NCI-H1092 treated with DMSO at 0.1 percent for 48 hours (cell line): Measurements from ENCODE around the gene RPRD2.
"Not testable (repeated sequence)": the region's sequence is repeated elsewhere in the genome, so short reads cannot be mapped to it uniquely, and the experiment has no call there.

Experiments
- DNase-seq: peaks from one replicate; lab custom pipeline; 2025; lab: John Stamatoyannopoulos, UW

The RPRD2 gene

DNA sequence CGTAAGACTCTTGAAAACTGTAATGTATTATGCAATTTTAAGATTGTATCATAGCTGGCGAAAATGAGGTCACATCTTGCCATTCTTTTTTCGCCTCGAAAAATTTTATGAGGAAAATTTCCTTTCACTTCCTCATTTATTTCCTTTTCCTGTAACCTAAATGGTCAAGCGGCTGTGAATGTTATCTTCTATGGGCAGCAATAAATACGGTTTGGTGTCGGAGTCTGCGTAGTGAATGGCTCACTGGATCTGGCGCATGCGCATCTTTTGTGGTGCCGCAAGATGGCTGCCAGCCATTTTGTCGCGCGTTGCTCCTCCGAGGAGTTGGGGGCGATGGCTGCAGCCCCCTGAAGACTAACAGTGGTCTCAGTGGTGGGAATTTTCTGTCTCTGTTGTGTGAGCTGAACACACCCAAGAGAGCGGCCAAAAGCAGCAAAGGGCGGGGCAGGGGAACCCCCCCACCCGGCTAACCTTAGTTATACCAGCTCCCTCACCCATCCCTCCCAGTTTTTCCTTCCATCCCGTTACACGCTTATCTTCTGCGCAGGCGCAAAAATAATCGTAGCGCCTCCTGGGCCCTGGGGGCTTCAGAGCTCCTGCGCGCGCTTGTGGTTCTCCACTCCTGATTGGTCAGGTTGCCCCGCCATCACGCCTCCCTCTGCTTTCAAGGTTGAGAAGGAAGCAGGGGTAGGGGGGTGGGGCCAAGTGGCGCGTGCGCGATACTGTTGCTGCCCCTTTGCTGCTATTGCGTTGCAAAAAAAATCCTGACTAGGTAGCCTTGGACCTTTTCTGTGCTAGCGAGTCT lies at the start of gene RPRD2:
RPRD2 (plus strand) TSS at position 722 of the 805 bp plus-strand sequence. CDS start 568 bp downstream, outside the sequence.
- peak; percentile 99 for DNase-seq

DNA sequence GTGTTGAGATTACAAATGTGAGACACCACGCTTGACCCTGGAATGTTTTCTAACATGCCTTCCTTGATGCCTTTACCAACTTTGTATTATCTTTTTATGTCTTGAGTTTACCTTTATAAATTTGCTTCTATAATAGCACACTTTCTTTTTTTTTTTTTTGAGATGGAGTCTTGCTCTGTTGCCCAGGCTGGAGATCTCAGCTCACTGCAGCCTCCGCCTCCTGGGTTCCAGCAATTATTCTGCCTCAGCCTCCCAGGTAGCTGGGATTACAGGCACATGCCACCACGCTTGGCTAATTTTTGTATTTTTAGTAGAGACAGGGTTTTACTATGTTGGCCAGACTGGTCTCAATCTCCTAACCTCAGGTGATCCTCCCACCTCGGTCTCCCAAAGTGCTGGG lies 49.3 kb upstream of the RPRD2 start:
- DNase-seq: not testable (repeated sequence)

DNA sequence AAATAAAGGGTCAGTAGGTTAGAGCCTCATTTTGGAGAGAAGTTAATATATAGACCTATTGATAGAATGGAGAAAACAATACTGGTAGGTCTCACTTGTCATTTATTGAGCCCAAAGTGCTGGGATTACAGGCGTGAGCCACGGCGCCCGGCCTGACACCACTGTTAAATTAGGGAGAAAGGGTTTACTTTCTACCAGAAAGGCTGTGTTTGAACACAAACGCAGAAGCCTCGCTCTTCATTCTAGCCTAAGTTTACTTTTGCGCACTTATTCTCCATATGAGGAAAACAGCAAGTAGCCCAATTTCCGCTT lies 43.3 kb upstream of the RPRD2 start:
- DNase-seq: no peak

GRCh38 chr1:150321826-150322166 lies 42.2 kb upstream of the RPRD2 start:
- peak; percentile 39 for DNase-seq

DNA sequence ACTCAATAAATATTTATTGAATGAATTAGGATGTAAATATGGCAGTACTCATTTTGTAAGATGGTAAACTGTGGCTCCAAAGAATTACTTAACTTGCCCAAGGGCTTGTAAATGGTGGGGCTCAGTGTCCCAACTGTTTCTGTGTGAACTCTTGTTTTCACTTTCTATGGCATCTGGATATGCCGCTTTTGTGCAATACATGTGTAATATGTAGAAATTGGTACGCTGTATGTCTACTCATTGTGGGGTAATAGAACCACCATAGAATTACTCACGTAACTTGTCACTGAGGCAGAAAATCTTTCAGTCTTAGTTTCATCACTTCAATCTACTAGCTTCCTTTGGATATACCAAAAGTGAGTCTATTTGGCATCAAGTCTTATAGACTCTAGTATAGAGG lies 41.6 kb upstream of the RPRD2 start:
- DNase-seq: no peak

DNA sequence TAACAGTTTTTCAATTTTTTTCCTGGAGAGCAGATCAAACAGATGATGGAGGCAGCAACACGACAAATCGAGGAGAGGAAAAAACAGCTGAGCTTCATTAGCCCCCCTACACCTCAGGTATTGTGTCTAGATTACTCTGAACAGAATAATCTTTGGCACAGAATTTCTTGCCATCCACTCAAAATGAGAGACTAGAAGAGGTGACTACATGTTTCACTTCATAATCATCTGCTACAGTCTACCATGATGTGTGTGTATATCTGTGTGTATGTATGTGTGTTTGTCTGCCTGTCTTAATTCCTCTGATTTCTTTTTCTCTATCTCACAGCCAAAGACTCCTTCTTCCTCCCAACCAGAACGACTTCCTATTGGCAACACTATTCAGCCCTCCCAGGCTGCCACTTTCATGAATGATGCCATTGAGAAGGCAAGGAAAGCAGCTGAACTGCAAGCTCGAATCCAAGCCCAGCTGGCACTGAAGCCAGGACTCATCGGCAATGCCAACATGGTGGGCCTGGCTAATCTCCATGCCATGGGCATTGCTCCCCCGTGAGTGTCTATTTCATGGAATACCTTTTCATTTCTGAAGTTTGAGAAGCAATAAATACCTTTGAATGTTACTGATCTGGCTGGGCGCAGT lies 31.2 kb upstream of the RPRD2 start:
- DNase-seq: no peak

- no peak for DNase-seq
These were observed 17.6 kb upstream of the RPRD2 start for GRCh38 chr1:150346316-150346715.

DNA sequence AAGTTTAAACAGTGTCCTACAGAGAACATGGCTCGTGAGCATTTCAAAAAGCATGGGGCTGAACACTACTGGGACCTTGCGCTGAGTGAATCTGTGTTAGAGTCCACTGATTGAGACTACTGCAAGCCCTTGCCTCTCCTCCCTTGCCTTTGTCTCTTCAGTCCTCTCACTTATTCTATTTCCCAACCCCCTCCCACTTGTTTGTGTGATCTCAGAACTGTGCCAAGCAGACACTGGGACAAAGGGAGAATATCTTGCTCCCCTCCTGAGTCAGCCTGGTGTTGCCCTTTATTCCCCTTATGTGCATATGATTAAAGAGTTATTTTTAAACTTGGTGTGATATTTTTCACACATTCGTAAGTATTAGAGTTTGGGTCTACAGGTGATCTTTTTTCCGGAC lies 11.1 kb upstream of the RPRD2 start:
- no peak for DNase-seq

DNA sequence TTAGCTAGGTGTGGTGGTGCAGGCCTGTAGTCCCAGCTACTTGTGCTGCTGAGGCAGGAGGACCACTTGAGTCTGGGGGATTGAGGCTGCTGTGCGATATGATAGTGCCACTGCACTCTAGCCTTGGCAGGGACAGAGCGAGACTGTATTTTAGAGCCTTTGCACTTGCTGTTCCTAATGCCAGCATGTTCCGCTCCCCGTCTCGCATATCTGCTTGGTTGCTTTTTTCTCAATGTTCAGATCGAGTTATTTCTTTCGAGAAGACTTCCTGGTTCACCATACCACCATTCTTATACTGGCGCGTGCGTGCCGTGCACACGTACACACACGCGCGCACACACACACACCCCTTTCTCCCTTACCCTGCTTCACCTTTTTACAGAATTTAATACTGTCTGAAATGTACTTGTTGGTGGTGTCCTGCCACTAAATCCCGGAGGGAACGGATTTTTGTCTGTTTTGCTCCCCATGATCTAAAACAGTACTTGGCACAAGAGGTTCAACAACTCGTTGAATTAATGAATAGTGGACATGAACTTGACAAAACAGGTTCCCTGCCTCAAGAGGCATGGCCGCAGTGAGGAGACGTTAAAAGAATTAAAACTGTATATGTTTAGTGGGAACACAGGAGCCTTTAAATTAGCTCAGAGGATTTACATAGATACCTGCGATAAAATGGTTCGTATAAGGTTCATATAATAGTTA lies 1.1 kb upstream of the RPRD2 start:
- DNase-seq: peak; percentile 83

DNA sequence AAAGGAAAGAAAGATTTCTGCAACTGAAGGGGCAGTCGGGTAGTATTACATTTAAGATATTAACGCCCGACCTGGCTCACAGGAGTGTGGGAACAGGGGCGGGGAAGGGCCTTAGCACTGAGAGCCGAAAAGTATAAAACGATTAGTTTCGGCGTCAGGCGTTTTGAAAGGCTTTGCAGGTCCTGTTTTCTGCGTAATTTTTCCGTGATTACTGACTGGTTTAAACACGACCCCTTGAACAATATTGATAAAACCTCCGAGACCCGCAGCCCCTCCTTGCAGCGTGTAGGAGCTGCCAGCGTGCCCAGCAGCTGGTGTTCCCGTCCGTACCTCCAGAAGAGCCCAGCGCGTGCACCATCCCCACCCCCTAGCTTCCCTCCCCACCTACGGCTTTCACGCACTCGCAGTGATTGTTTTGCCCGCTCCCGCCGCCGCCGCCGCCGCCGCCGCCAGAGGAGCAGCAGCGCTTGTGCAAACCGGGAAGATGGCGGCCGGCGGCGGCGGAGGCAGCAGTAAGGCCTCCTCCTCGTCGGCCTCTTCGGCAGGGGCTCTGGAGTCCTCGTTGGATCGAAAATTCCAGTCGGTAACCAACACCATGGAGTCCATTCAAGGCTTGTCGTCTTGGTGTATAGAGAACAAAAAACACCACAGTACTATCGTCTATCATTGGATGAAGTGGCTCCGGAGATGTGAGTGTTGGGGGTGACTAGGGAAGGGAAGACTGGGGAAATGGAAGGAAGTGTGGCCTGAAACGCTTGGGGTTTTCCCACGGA lies 470 bp downstream of the RPRD2 start:
- DNase-seq: peak; percentile 95

DNA sequence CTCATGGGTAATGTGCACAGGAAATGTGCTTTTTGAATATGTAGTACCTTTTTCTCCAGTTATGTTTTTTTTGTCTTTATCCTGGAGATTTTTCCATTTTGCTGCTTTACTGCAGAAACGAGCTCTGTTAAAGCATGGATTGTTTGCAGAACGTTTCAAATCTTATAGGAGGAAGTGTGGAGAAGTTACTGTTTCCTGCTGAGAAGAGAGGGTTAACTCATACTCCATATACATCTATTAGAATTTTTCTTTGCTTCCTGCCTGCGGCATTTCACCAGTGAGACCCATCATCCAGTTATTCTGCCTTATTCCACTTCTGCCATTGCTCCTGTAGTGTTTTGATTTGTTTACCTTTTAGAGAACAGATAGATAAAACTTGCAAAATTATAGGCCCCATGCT lies 2.0 kb downstream of the RPRD2 start:
- no peak for DNase-seq

GRCh38 chr1:150366416-150367296 lies 2.7 kb downstream of the RPRD2 start:
- no peak for DNase-seq

- no peak for DNase-seq
These were observed 7.2 kb downstream of the RPRD2 start for GRCh38 chr1:150371110-150371509.

GRCh38 chr1:150372580-150372979 lies 8.6 kb downstream of the RPRD2 start:
- DNase-seq: no peak

DNA sequence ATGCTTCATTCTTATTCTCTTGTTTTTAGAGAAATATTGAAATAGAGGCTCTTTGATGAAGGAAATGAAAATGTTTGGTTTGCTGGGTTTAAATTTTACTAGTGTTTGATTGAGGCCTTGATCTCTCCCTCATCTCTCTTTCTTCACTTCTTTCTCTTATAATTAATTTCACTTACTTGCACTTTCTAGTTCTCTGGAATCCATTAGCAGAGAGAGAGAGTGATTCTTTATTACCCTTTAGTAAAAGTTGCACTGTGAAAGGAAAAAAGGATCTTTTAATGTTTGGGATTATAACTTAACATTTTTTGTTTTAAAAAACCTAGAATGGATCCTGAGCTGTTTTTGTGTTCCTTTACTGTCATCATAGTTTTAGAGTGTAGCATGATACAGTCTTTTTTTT lies 12.2 kb downstream of the RPRD2 start:
- no peak for DNase-seq

GRCh38 chr1:150383631-150384324 lies 19.8 kb downstream of the RPRD2 start:
- DNase-seq: no peak

- no peak for DNase-seq
These were observed 21.8 kb downstream of the RPRD2 start for GRCh38 chr1:150385537-150386445.

- DNase-seq: peak; percentile 16
These were observed 22.6 kb downstream of the RPRD2 start for GRCh38 chr1:150386592-150386991.

DNA sequence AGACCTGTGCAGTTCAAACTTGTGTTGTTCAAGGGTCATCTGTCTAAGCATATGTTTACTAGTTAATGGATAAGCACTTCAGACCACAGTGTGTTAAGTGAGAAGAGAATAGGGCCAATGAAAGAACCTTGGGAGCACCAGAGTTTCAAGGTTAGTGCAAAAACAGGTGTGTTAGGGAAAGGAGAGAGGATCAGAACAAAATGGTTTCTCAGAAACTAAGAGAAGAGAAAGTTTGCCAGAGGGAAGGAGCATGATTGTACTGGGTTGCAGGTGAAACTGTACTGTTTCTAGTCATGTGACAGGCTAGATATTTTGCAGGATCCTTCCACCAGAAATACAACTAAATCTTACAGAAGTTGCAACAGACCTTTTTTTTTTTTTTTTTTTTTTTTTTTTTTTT lies 23.3 kb downstream of the RPRD2 start:
- no peak for DNase-seq

- DNase-seq: no peak
These were observed 24.3 kb downstream of the RPRD2 start for GRCh38 chr1:150388241-150388640.
